Melanocyte of skin (primary cell): ENCODE data around the gene TRAF1. TPM values are rescaled to one million over a fixed set of nuclear protein-coding genes. Genes with fewer than 3 reads are reported as not detected.

Experiments
- total RNA-seq, 2 donors: library from RNA; depleted of rRNA; stranded (reverse); fragments of >200 nt; gene quantifications; 2 replicates each; pipeline ENCODE4 v1.2.3, GENCODE V29; 2012

TRAF1 gene
- 1 to 10 TPM in 1 of 2 donors, under 1 TPM in 1; 1.00 to 3.4 TPM for total RNA-seq

GRCh38 chr9:120926397-120926928 is at the start of gene TRAF1:
Gene TRAF1, minus strand, starts transcription at chr9:120926796. Its CDS starts 721 bp downstream, at chr9:120926075.

GRCh38 chr9:120876842-120877240 is 49.8 kb downstream of the TRAF1 start, which contains the start of gene PHF19:
Gene PHF19, minus strand, starts transcription at chr9:120877188. Its CDS starts 2,447 bp downstream, at chr9:120874741.

Other genes with a start within 250 kb of the TRAF1 start
- gene MEGF9, start 212.3 kb downstream of the TRAF1 start, total RNA-seq, result 10 to 100 TPM; 16.7 to 18.2 TPM
- 10 to 100 TPM; 21.3 to 35.0 TPM for gene FBXW2, start 133.4 kb downstream of the TRAF1 start, total RNA-seq
- 10 to 100 TPM; 20.6 to 22.6 TPM for gene PSMD5, start 83.9 kb downstream of the TRAF1 start, total RNA-seq
- 10 to 100 TPM; 24.4 to 72.3 TPM for gene PHF19, start 49.6 kb downstream of the TRAF1 start, total RNA-seq
- 1 to 10 TPM; 1.4 to 2.7 TPM for gene C5, start 123.5 kb upstream of the TRAF1 start, total RNA-seq
- gene CNTRL, start 148.2 kb upstream of the TRAF1 start, total RNA-seq, result 10 to 100 TPM; 11.7 to 12.0 TPM